ENCODE results near the gene WDR93.

- TF ChIP-seq POLR2A (IDR thresholded peaks at IDR 0.05): no peak
- TF ChIP-seq CTCF (IDR thresholded peaks at IDR 0.05): no peak
These were observed 66.3 kb downstream of the WDR93 start for GRCh38 chr15:89756897-89757296.
